SW480 (cell line): ENCODE results near the gene FBXO31.

Experiments
- DNase-seq: peaks from one replicate; pipeline ENCODE4 v3.0.0-alpha.2; 2016; ENCODE audit warnings: low spot score

The FBXO31 gene

DNA sequence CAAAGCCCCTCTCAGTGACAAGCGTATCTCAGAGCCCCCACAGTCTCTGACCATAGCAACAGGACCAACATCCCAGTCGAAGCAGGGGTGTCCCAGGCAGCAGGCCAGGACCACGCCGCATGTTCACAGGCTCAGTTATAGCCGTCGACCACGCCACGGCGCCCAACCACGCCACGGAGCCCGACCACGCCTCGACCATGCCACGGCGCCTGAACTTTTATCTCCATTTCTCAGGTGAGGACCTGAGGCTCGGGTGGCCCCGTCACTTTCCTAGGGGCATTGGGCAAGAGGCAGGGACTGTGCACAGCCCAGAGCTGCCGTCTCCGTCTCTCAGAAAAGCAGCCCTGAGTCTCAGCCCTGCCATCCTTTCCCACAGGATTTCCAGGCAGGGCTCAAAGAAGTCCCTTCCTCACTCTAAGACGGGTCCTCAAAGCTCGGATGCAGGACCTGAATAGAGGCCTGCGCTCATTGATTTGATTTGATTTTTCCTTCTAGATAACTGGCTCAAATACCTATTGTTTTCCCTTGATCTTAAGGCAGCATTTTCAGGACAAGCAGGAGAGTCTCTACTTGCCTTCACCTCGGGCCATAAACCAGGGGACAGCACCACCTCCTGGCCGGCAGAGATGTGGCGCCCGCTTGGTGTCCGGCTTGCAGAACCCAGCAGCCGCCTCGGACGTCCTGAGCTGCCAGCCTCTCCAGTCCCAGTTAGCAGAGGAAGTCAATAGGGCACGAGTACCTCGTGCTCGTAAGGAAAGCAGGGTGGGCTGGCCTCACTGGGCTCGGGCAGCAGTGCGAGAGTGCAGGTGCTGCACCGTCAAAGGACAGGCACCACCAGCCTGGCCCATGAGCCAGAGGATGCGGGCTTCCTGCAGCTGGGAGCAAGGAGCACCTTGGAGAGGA is 105.1 kb downstream of the FBXO31 start:
- DNase-seq: peak; percentile 57
